DMS 273 (cell line): ENCODE data around the gene LASP1NB.

Experiments used
- DNase-seq: peaks from one replicate; lab custom pipeline; 2025; ENCODE audit not compliant: unreplicated experiment; lab: John Stamatoyannopoulos, UW

Gene LASP1NB

DNA sequence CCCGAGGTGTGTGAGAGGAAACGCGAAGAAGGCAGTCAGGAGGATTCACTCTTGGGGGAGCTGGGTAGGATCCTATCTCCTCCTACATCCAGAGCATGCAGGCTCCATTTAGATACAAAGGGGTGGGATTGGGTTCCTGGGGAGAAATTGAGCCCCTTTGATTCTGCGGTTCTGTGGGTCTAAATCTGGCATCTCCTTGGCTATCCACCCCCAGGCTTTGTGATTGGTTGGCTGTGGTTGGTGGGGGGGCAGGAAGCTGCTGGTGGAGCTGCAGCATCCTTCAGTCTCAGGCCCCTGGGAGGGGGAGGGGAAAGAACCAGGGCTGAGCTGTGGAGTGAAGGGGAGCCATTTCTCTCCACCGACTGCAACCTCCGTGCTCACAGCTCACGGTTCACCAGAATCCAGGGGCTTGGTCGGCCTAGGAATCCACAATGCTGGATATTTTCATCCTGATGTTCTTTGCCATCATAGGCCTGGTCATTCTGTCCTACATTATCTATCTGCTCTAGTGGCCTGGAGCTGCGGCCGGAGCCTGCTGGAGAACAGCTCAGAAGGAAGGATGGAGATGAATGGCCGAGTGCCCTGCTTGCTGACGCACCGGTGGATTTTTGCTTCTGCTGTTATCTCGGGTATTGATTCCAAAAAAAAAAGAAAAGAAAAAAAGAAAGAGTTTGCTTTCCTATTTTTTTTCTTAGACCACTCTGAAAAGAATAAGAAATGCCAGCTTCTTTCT is at the start of gene LASP1NB:
Gene LASP1NB, plus strand, starts transcription at position 352 of the 733 bp plus-strand sequence.
- DNase-seq: no peak

DNA sequence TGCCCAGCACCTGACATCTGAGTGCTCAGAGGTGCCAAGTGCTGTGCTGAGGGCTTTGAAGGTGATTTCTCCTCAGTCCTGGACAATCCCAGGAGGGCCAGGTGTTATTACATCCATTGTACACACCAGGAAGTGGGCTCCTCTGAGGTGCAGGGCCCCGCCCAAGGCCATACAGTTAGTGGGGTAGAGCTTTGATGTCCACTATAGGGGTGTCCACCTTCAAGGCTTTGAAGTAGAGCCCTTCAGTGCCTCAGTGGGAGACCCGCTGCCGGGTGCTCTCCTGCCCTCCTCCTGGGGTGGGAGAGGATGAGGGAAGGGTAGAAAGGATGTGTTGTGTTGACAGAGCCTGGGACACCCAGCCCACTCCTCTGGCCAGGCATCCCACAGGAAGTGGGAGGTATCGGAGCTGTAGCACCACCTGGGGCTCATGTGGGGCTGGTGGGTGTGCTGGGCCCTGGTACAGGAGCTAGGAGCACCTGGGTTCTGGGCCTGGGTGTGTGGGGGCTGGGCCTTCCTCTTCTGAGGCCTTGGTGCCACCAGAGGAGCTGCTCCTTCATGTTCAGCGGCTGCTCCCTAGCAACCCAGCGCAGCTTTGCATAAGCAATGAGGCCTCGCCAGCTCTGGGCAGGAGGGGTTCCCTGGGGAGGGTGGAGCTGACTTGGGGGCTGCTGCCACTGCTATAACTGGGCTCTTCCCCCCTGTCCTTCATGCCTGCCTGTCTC is 48.1 kb upstream of the LASP1NB start:
- DNase-seq: peak; percentile 68

DNA sequence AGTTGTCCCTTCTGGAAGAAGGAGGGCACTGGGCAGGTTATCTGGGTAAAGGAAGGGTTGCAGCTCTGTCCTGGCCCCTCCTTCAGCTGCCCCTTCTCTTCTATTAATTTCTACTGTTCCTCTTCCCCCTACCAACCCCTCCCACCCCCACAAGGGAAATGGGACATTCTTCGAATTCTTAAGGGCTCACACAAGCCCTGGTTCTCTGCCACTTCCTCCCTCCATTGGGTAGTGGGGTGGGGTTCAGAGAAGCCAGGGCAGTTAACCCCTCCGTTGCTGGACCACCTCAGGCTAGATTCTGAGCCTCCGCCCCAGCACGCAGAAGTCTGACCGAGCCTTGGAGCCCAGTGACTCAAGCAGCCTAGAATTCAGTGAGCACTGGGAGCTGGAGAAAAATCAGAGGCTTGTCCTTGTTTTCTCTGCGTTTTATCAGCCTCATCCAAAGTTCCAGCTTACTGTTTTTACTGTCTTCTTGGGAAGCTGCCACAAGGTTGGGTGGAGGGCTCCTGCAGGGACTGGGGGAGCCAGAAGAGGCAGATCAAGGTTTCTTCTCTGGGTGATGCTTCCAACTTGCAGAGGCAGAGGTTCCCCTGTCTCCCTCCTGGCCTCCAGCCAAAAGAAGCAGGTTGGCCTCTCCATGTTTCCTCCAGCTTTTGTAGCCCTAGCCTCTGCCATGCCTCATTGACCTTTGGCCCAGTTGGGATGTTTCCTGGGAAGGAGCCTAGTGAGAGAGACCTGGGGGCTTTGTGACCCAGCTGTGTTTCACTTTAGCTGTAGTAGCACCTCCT is 45.3 kb upstream of the LASP1NB start:
- DNase-seq: peak; percentile 81

DNA sequence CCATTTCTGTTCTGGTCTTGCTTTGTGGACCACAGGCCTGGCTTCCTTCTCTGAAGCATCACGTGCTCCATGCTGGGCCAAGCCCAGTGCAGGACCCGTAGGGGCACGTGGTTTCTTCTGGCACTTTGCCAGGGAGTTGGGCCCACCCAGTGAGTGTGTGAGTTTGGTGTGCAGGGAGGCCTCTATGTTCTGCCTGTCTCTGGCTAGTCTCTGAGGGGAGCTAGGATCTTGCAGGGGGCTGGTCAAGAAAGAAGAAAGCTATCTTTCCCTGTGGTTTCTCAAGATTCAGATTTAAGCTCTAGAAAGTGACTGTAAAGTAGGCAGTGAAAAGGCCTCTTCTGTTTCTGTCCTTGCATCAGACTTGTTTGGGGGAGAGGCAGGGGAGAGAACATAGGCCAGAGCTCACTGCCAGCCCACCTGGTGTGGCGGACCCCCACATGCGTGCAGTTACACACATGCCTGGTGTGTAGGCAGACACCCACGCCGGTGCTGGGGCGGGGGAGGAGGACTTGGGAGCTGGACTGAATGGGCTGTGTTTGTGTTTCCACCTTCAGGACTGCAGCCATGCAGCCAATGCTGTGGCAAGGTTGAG is 43.7 kb upstream of the LASP1NB start:
- DNase-seq: peak; percentile 61

DNA sequence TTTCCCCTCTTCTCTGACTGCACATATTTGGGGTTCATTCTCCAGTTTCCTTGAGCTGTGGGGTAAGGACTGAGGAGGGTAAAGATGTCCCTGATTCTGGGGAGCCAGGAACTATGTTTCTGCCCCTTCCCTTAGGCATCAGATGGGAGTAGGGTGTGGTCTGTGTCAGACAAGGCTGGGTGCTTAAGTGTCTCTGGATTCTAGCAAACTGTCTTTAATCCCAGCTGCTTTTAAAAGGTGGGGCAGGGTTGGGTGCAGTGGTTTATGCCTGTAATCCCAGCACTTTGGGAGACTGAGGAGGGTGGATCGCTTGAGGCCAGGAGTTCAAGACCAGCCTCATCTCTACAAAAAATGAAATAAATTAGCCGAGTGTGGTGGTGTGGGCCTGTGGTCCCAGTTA is 42.5 kb upstream of the LASP1NB start:
- no peak for DNase-seq

DNA sequence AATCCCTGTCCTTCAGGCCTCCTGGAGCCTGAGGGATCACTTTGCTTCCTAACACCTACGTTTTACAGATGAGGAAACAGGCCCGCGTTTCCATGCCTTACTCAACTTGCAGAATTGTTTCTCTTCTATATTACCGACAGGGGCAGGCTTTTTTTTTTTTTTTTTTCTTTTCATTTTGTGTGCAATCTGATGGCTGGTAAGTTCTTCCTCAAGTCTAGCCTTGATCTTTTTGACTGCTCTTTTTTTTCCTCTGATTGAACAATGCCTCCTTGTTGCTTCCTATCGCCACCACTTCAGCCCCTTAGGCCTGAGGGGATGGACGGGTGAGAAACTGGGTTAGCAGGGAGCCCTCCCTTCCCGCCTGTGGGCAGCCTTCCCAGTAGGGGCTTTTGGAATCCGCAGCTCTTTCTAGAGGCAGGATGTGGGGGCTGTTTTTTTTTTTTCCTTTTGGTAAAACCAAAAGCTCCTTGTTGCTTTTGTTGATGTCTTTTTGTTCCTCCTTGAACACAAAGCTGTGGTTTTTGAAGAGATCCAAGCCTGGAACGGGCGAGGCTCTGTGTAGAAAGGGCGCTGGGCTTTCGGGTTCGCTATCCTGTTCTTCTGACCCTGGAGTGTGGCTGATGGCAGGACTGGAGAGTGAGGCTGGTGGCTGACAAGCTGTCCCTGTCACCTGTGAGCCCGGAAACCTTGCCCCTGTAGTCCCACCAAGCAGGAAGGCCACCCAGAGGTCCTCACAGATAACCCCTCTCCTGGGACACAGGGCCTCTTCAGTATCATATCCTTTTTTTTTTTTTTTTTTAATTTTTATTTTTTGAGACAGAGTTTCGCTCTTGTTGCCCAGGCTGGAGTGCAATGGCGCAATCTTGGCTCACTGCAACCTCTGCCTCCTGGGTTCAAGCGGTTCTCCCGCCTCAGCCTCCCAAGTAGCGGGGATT is 41.6 kb upstream of the LASP1NB start:
- no peak for DNase-seq

DNA sequence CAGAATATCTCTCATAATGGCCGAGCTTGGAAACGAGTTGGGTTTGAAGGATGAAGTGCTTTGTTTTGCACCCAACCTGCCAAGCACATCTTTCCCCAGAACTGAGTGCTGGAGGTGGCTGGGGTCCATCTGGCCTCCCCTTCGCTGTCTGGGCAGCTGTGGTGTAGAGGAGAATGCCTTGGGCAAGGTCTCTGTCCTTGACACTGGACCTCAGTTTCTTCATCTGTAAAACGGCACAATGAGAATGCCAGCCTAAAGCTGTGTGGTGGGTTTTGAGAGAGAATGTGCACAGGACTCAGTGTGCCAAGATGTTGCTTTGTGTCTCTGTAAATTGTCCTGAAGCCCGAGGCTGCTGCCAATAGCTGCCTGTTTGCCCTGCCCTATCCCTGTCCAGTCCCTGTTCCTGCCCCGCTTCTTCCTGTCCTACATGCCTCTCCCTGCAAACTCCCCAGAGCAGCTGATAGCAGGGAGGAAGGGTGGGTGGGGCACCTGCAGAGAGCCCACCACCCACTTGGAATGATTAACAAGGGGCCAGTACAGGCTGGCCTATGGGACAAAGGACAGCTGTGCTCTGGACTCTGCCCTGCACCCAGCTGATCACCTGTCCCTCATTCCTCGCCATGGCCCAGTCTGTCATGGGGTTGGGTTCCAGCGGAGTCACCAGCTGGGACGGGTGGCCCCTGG is 40.2 kb upstream of the LASP1NB start:
- DNase-seq: no peak

DNA sequence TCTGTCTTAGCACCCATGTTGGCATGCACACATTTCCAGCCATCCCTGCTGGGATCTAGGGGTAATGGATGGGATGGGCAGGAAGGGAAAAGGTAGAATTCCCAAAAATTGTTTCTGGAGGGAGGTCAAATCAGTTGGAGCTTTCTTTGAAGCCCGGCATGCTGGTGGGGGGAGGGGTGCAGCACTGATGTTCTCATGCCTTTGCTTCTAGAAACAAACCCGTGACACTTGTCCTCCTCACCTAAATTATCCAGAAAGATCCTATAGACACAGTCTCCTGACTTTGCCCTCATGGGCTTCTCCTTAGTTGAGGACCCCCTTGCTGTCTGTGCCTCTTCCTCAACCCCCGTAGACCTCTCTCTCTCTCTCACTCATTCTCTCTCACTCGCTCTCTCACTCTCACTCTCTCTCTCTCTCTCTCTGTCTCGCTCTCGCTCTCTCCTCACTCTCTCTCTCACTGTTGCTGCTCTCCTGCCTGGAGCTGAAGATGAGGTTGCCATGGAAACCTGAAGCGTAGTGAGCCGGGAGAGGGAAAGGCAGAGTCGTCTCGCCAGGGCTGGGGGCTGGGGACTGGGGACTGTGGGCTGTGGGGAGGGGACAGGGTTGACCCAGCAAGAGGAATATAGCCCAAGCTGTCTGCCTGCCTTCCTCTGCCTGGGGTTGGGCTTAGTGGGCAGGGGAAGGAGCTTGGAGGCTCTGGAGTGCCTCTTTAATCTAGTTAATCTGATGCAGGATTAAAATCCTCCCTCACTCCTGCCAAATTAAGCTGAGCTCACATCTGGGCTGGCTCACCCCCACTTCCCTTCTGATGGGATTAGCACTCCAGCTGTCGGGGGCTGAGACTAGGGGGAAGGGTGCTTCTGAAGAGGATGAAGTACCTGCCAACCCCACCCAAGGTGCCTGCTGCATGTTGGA is 39.4 kb upstream of the LASP1NB start:
- peak; percentile 46 for DNase-seq

DNA sequence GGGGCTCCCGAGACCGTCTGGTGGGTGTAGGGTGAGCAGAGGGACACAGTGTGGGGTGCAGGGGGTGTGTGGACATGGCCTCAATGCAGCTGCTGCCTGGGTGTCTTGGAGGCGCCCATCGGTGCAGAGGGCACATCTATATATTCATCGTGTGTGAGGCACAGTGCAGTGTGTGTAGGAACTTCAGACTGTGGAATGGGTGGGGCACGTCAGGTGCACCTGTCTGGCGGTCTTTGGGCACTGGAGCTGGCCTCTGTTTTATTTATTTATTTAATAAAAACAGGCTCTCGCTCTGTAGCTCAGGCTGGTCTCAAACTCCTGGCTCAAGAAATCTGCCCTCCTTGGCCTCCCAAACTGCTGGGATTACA is 38.8 kb upstream of the LASP1NB start:
- no peak for DNase-seq

DNA sequence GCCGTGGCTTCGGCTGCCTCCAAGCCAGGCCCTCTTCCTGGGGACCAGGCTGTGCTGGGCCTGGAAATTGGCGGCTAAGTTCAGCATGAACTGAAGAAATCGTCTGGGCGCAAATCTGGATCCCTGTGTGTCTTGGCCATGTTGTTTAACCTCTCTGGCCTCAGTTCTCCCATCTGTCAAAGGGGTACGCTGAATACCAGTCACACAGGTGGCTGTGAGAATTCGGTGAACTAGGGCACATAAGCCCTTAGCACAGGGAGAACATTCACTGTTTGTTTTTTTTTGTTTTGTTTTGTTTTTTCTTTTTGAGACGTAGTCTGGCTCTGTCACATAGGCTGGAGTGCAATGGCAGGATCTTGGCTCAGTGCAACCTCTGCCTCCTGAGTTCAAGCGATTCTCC is 36.6 kb upstream of the LASP1NB start:
- DNase-seq: no peak

DNA sequence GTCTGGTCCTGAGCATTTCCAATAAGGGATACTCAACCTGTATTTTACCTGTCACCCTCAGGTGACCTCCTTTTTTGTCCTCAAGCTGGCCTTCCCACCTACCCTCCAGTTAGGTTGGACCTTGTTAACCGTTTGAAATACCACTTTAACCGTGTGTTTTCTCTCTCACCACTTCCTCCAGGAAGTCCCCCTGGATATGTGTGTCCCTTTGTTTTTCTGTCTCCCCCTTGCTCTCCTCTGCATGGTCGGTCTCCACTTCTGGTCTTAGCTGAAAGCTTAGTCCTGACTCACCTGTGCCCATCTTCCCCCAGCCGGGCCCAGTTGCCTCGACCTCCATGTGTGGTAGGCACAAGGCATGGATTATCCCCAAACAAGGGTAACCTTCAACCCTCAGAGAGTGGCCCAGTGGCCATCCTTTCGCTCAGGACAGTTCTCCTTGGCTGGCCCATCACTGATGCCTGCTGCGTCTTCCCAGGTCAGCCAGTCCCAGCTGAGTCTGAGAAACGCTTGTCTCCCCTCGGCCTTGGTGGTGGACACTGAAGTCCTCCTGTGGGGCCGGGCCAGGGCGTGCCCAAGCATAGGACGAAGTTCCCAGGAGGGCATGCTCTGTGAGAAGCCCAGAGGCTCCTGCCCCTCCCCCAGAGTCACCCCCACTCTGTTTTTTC is 35.5 kb upstream of the LASP1NB start:
- no peak for DNase-seq

DNA sequence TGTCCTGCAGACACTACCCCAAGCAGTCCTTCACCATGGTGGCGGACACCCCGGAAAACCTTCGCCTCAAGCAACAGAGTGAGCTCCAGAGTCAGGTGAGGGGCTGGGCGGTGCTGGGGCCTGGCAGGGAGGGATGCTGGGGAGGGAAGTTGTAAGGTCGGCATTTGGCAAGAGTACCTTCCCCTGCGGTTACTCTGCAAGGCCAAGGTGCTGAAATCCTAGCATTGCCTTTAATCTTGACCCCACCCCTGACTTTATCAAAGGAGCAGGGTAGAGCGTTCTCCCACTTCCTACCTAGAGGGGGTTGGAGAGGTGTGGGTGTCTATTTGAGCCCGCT is 35.0 kb upstream of the LASP1NB start:
- no peak for DNase-seq

DNA sequence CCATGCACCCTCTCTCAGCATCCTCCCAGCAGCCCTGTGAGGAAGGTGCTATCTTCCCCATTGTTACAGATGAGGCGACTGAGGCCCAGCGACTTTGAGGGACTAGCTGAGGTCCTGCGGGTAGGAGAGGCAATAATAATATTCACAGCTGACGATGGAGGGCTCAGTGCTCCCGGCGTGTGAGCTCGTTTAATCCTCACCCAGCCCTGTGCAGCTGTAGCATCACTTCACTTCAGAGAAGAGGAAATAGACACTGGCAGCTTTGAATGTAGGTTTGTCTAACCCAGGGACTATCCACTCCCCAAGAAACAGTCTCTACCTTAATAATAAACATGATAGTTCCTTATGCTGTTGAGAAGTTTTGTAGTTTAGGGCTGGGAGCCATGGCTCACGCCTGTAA is 34.0 kb upstream of the LASP1NB start:
- DNase-seq: no peak

DNA sequence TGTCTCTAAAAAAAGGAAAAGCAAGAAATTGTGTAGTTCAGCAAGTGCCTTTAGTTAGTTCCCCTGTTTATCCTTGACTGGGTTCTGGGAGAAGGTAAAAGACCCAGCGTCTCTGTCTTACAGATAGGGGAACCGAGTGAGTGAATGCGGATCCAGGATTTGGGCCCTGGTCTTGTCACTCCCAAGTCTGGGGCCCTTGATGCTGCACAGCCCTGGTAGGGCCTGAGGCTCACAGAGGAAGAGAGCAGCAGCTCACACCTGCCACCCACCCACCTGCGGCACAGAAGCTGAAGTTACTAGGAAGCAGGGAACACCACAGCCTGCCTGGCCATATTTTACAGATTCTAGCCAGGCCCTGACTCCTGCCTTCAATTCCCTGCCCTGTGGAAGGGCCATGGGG is 33.3 kb upstream of the LASP1NB start:
- DNase-seq: no peak

DNA sequence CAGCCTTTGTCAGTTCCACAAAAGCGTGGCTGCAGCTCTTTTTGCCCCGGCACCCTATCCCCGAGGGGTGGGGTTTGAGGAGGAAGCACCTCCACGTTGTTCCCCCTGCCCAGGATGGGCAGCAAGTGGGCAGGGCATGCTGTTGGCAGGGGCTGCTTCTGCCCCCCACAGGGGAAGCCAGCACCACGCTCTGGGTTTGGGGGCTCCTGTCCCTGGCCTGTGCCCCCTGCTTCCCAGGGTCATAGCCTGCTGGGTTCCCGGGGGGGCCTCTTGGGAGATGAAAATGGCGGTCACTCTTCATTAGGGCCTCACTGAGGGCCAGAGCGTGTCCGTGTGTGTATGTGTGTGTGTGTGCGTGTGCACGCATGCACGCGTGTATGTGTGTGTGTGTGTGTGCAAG is 32.8 kb upstream of the LASP1NB start:
- no peak for DNase-seq

DNA sequence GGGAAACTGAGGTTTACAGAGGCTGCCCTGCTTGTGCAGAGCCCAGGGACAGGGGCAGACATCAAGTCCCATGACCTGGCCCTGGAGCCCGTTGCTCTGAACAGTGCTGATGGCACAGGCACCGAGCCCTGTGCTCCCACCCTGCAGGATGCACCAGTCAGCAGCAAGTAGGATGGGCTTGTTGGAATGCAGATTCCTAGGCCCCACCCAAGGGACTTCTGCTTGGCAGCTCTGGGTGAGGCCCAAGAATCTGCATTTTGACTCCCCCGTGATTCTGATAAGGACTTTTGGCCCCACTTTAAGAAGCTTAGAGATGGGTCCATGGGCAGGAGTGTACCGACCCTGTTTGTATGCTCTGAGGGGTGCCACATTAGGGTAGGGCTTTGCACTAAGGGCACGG is 32.3 kb upstream of the LASP1NB start:
- no peak for DNase-seq

DNA sequence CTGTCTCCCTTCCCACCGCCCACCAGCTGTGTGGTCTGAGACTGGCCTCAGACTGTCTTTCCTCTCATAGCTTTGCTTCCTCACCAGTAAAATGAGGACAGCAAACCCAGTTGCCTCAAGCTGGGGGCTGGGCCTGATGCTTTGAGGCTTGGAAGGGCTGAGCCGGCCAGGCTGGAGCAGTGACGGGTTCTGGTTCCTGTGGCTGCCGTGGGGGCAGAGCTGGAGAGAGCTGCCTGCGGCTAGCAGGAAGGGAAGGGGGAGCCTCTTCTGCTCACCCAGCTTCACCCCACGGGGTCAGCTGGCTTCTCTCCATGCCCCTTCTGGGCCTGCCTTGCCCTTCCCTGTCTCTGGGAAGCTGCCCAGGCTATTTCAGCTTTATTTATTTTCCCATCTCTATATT is 31.8 kb upstream of the LASP1NB start:
- DNase-seq: peak; percentile 34

DNA sequence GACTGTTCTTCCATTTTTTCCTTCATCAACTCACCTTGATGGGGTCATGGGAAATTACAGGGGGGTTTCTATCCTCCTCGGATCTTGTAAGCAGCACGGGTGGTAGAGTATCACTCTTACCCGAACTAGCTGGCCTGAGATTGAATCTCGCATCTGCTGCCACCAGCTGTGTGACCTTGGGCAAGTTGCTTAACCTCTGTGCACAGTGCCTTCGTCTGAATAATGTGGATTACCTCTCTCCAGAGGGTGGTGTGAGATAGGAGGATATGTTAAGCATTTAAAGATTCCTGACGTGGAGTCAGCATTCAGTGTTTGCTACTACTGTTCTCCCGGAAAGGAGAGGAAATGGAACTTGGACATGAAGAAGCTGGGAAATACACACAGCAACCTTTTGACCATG is 31.1 kb upstream of the LASP1NB start:
- no peak for DNase-seq
